ENCODE results near the gene SPC25. TPM values are rescaled to one million over a fixed set of nuclear protein-coding genes. Genes with fewer than 3 reads are reported as not detected.

The SPC25 gene
- polyA plus RNA-seq, 3 donors from 2014 or later, result 0.39 to 1.7 TPM; not detected in 1

Other genes starting within 250 kb of the SPC25 start
- gene NOSTRIN, start 87.8 kb downstream of the SPC25 start, polyA plus RNA-seq, result not detected
- gene G6PC2, start 10.9 kb upstream of the SPC25 start, polyA plus RNA-seq, result not detected
- gene ABCB11, start 140.9 kb upstream of the SPC25 start, polyA plus RNA-seq, result not detected
- under 1 TPM in 1 of 3 donors, not detected in 2; 0.31 TPM for gene DHRS9, start 179.1 kb upstream of the SPC25 start, polyA plus RNA-seq

Data from immature natural killer cell (primary cell).